T-cell (primary cell): ENCODE measurements around the gene SLC8A1. TPM values are rescaled to one million over a fixed set of nuclear protein-coding genes. Genes with fewer than 3 reads are reported as not detected.
"Not testable (repeated sequence)": the region's sequence is repeated elsewhere in the genome, so short reads cannot be mapped to it uniquely, and the experiment has no call there.

Experiments used
- ATAC-seq, 4 experiments: fragments of 200-7000 bp in 3 of 4; fragments of 150-1000 bp in 1 of 4; cut with Tn5 transposase; replicated peaks in 1 of 4; 1 replicate in 3 of 4; 2 replicates in 1 of 4; pipeline ENCODE4 v1.10.0; 2021; ENCODE audit warnings: moderate library complexity in 3 of 4, mild to moderate bottlenecking in 2 of 4, moderate number of reproducible peaks in 1 of 4
- CTCF ChIA-PET, 2 donors: fragments of 300-600 bp; sonication (Branson Sonifier 250); formaldehyde crosslinking; loops; one replicate each; lab custom pipeline; 2022; ENCODE audit warnings: antibody characterized with exemption in 2 of 2; lab: Charles Lee
- POLR2A ChIA-PET, 2 donors: fragments of 300-600 bp; sonication (Branson Sonifier 250); formaldehyde crosslinking; loops; one replicate each; lab custom pipeline; 2022; ENCODE audit warnings: antibody characterized with exemption in 2 of 2; lab: Charles Lee
- DNase-seq, 35 experiments: peaks; one replicate each; pipeline versions ENCODE4 v3.0.0 to v3.0.0-alpha.2; 2013 to 2023
- H3K27ac ChIP-seq: one replicate; pipeline ENCODE4 v1.5.1; 2013; ENCODE audit warnings: low read length
- H3K27me3 ChIP-seq, 2 experiments: replicated peaks in 1 of 2; 1 replicate in 1 of 2; 2 replicates in 1 of 2; pipeline versions ENCODE4 v1.6.1 to v1.7.0; 2013; ENCODE audit warnings: low read length in 1 of 2, mixed read lengths in 1 of 2; ENCODE audit not compliant: control insufficient read depth in 2 of 2, insufficient read depth in 2 of 2; ENCODE audit errors: extremely low read depth in 1 of 2
- H3K36me3 ChIP-seq, 2 donors: 1 replicate in 1 of 2; 2 replicates in 1 of 2; pipeline versions ENCODE4 v1.6.1 to v1.7.0; 2013; ENCODE audit warnings: low read length in 1 of 2; ENCODE audit not compliant: control insufficient read depth in 2 of 2, insufficient read depth in 1 of 2; ENCODE audit errors: extremely low read depth in 1 of 2
- H3K4me1 ChIP-seq, 2 experiments: 1 replicate in 1 of 2; 2 replicates in 1 of 2; pipeline versions ENCODE4 v1.6.1 to v1.7.0; 2013; ENCODE audit warnings: low read length in 2 of 2, mixed read lengths in 1 of 2; ENCODE audit not compliant: insufficient read depth in 2 of 2, control insufficient read depth in 1 of 2; ENCODE audit errors: extremely low read depth in 1 of 2
- H3K4me3 ChIP-seq, 2 donors: 1 replicate in 1 of 2; 2 replicates in 1 of 2; pipeline versions ENCODE4 v1.5.1 to v1.7.0; 2013; ENCODE audit warnings: mild to moderate bottlenecking in 2 of 2, low read length in 1 of 2, moderate library complexity in 1 of 2; ENCODE audit not compliant: control insufficient read depth in 1 of 2; ENCODE audit errors: extremely low read depth in 1 of 2
- H3K9me3 ChIP-seq: 2 replicates; pipeline ENCODE4 v1.7.0; 2013
- H3K27ac Mint-ChIP-seq, 2 donors: one replicate each; pipeline ENCODE4 v1.8.0; 2020 to 2021; ENCODE audit warnings: mild to moderate bottlenecking in 2 of 2, mixed read lengths in 2 of 2
- H3K27me3 Mint-ChIP-seq, 2 donors: one replicate each; pipeline ENCODE4 v1.8.0; 2021 to 2022; ENCODE audit warnings: mixed read lengths in 2 of 2
- H3K36me3 Mint-ChIP-seq: one replicate; pipeline ENCODE4 v1.8.0; 2021; ENCODE audit warnings: mixed read lengths
- H3K4me1 Mint-ChIP-seq, 3 donors: one replicate each; pipeline ENCODE4 v1.8.0; 2020 to 2022; ENCODE audit warnings: mixed read lengths in 3 of 3, mild to moderate bottlenecking in 1 of 3
- H3K4me3 Mint-ChIP-seq, 3 donors: one replicate each; pipeline ENCODE4 v1.8.0; 2020 to 2022; ENCODE audit warnings: mild to moderate bottlenecking in 3 of 3, mixed read lengths in 3 of 3, moderate library complexity in 3 of 3
- H3K9me3 Mint-ChIP-seq, 3 donors: one replicate each; pipeline ENCODE4 v1.8.0; 2020 to 2022; ENCODE audit warnings: mixed read lengths in 3 of 3
- WGBS: methylation state at CpG from one replicate; pipeline ENCODE4 v1.1.5; 2013; ENCODE audit warnings: missing lambda C conversion rate; ENCODE audit not compliant: insufficient coverage; 5-methylcytosine and 5-hydroxymethylcytosine counted together
- total RNA-seq, 35 experiments: library from RNA in 6 of 35; stranded (reverse) in 6 of 35; fragments of 120-200 nt in 1 of 35; gene quantifications; one replicate each; pipeline versions ENCODE4 v1.2.1 to v1.2.4 and lab custom pipeline; 2013 to 2026

Gene SLC8A1
- total RNA-seq, 5 donors from 2014 or later (not counting 1 experiment from before 2014, with no cell fraction given): 0.09 to 0.35 (median 0.13) TPM

GRCh38 chr2:40087927-40088326 is 364.0 kb downstream of the SLC8A1 start:
- peaks cover 0 to 3% (median 0%) of the 10 kb centered on the region in 3 donors for H3K9me3 Mint-ChIP-seq
- peaks cover 0 to 4% of the 10 kb centered on the region in 2 donors for H3K27me3 Mint-ChIP-seq
- ChIA-PET CTCF (no interaction called here), POLR2A (no interaction called here)
- no peaks in the 10 kb centered on the region for H3K4me1 ChIP-seq
- ATAC-seq (no peak), DNase-seq (no peak)
- H3K27ac ChIP-seq: no peak overlapping the region
- no peaks in the 10 kb centered on the region for H3K36me3 Mint-ChIP-seq
- no peaks in the 10 kb centered on the region for H3K36me3 ChIP-seq
- H3K27ac Mint-ChIP-seq: no peak overlapping the region
- no peak overlapping the region for H3K4me3 Mint-ChIP-seq
- no peaks in the 10 kb centered on the region for H3K4me1 Mint-ChIP-seq
- H3K27me3 ChIP-seq: peaks cover 0 to 6% of the 10 kb centered on the region in 2 experiments
- WGBS: 89% methylated on average over 4 of the region's 7 CpGs
- H3K9me3 ChIP-seq: no peaks in the 10 kb centered on the region
- H3K4me3 ChIP-seq: no peak overlapping the region

- no peaks in the 10 kb centered on the region for H3K36me3 ChIP-seq
- Mint-ChIP-seq H3K27me3 (peaks cover 0 to 4% of the 10 kb centered on the region in 2 donors), H3K27ac (no peak overlapping the region), H3K4me1 (no peaks in the 10 kb centered on the region), H3K9me3 (peaks cover 0 to 3% (median 0%) of the 10 kb centered on the region in 3 donors), H3K4me3 (no peak overlapping the region), H3K36me3 (no peaks in the 10 kb centered on the region)
- H3K27ac ChIP-seq: no peak overlapping the region
- H3K27me3 ChIP-seq: peaks cover 0 to 6% of the 10 kb centered on the region in 2 experiments
- no peaks in the 10 kb centered on the region for H3K4me1 ChIP-seq
- WGBS: 31% methylated on average over 2 of the region's 5 CpGs
- DNase-seq (no peak), ATAC-seq (no peak)
- H3K9me3 ChIP-seq: no peaks in the 10 kb centered on the region
- no peak overlapping the region for H3K4me3 ChIP-seq
- ChIA-PET POLR2A (no interaction called here), CTCF (no interaction called here)
Observed at GRCh38 chr2:40087434-40087833, 364.5 kb downstream of the SLC8A1 start.

- ChIA-PET POLR2A (no interaction called here), CTCF (no interaction called here)
- Histone ChIP-seq H3K36me3 (no peaks in the 10 kb centered on the region), H3K9me3 (no peaks in the 10 kb centered on the region), H3K27ac (no peak overlapping the region), H3K4me1 (no peaks in the 10 kb centered on the region), H3K4me3 (no peak overlapping the region), H3K27me3 (peaks cover 0 to 6% of the 10 kb centered on the region in 2 experiments)
- WGBS: no CpG with 5 or more reads among the region's 2 CpGs
- Mint-ChIP-seq H3K27me3 (peaks cover 0 to 4% of the 10 kb centered on the region in 2 donors), H3K27ac (no peak overlapping the region), H3K4me3 (no peak overlapping the region), H3K9me3 (peaks cover 0 to 3% (median 0%) of the 10 kb centered on the region in 3 donors), H3K4me1 (no peaks in the 10 kb centered on the region), H3K36me3 (no peaks in the 10 kb centered on the region)
- no peak for DNase-seq
- ATAC-seq: no peak
Observed at GRCh38 chr2:40085786-40086185, 366.1 kb downstream of the SLC8A1 start.

GRCh38 chr2:40073336-40073735 is 378.6 kb downstream of the SLC8A1 start:
- H3K36me3 ChIP-seq, H3K36me3 Mint-ChIP-seq, CTCF ChIA-PET, H3K27ac ChIP-seq, H3K9me3 ChIP-seq, H3K27me3 ChIP-seq, ATAC-seq, DNase-seq, H3K4me3 ChIP-seq, H3K27ac Mint-ChIP-seq, H3K4me3 Mint-ChIP-seq, H3K4me1 ChIP-seq, H3K4me1 Mint-ChIP-seq, H3K27me3 Mint-ChIP-seq, POLR2A ChIA-PET: not testable (repeated sequence)
- H3K9me3 Mint-ChIP-seq: peaks cover 8 to 21% (median 17%) of the 10 kb centered on the region in 3 donors

- ChIA-PET POLR2A (no interaction called here), CTCF (no interaction called here)
- no peak for ATAC-seq
- no peak overlapping the region for H3K27ac ChIP-seq
- H3K9me3 ChIP-seq: no peaks in the 10 kb centered on the region
- DNase-seq: no peak
- no peaks in the 10 kb centered on the region for H3K4me1 Mint-ChIP-seq
- H3K4me1 ChIP-seq: no peaks in the 10 kb centered on the region
- no peaks in the 10 kb centered on the region for H3K36me3 Mint-ChIP-seq
- no peak overlapping the region for H3K4me3 Mint-ChIP-seq
- no peaks in the 10 kb centered on the region for H3K36me3 ChIP-seq
- peaks cover 8 to 21% (median 21%) of the 10 kb centered on the region in 3 donors for H3K9me3 Mint-ChIP-seq
- H3K4me3 ChIP-seq: no peak overlapping the region
- H3K27me3 Mint-ChIP-seq: no peaks in the 10 kb centered on the region
- H3K27me3 ChIP-seq: no peaks in the 10 kb centered on the region
- no peak overlapping the region for H3K27ac Mint-ChIP-seq
- WGBS: 94% methylated on average over 5 of the region's 12 CpGs
Observed at GRCh38 chr2:40072442-40073232, 379.3 kb downstream of the SLC8A1 start.

- CTCF ChIA-PET: no interaction called here
- H3K27ac Mint-ChIP-seq: no peak overlapping the region
- 88% methylated on average over 1 of the region's 1 CpG for WGBS
Observed at GRCh38 chr2:40062381-40062780, 389.5 kb downstream of the SLC8A1 start.

More at GRCh38 chr2:40062381-40062780, 389.5 kb downstream of the SLC8A1 start:
- DNase-seq (no peak), ATAC-seq (no peak)
- H3K36me3 ChIP-seq: no peaks in the 10 kb centered on the region
- Mint-ChIP-seq H3K9me3 (peaks cover 5 to 12% (median 8%) of the 10 kb centered on the region in 3 donors), H3K27me3 (no peaks in the 10 kb centered on the region), H3K36me3 (no peaks in the 10 kb centered on the region), H3K4me3 (no peak overlapping the region), H3K4me1 (no peaks in the 10 kb centered on the region)
- H3K4me1 ChIP-seq: no peaks in the 10 kb centered on the region
- no peak overlapping the region for H3K4me3 ChIP-seq
- POLR2A ChIA-PET: no interaction called here
- H3K27me3 ChIP-seq: no peaks in the 10 kb centered on the region
- H3K27ac ChIP-seq: no peak overlapping the region
- H3K9me3 ChIP-seq: no peaks in the 10 kb centered on the region
